SJCRH30 (cell line): ENCODE data around the gene FREM3. TPM values are rescaled to one million over a fixed set of nuclear protein-coding genes. Genes with fewer than 3 reads are reported as not detected.
"Not testable (repeated sequence)": the region's sequence is repeated elsewhere in the genome, so short reads cannot be mapped to it uniquely, and the experiment has no call there.

Experiments used
- DNase-seq, 2 experiments: peaks; one replicate each; pipeline ENCODE4 v3.0.0-alpha.2; 2015 to 2020
- H3K27ac ChIP-seq: fragments of 250-450 bp; sonication (Bioruptor Pico); 2 replicates; pipeline ENCODE4 v1.5.1; 2020; ENCODE audit warnings: mild to moderate bottlenecking, moderate library complexity
- H3K27me3 ChIP-seq: fragments of 250-450 bp; sonication (Bioruptor Pico); 2 replicates; pipeline ENCODE4 v1.5.1; 2020; ENCODE audit warnings: mild to moderate bottlenecking, moderate library complexity
- H3K36me3 ChIP-seq: fragments of 250-450 bp; sonication (Bioruptor Pico); 2 replicates; pipeline ENCODE4 v1.5.1; 2020; ENCODE audit warnings: mild to moderate bottlenecking, moderate library complexity
- H3K4me1 ChIP-seq: fragments of 250-450 bp; sonication (Bioruptor Pico); 2 replicates; pipeline ENCODE4 v1.5.1; 2020; ENCODE audit warnings: mild to moderate bottlenecking, moderate library complexity
- H3K4me3 ChIP-seq: fragments of 250-450 bp; sonication (Bioruptor Pico); 2 replicates; pipeline ENCODE4 v1.5.1; 2020; ENCODE audit warnings: mild to moderate bottlenecking, moderate library complexity
- H3K9me3 ChIP-seq: fragments of 250-450 bp; sonication (Bioruptor Pico); replicated peaks from 2 replicates; pipeline ENCODE4 v1.5.1; 2020; ENCODE audit warnings: mild to moderate bottlenecking, moderate library complexity
- total RNA-seq: library from RNA; depleted of rRNA; stranded (reverse); fragments of >200 nt; shearing (Covaris generic); gene quantifications from 2 replicates; pipeline ENCODE4 v1.2.3, GENCODE V29; 2014

FREM3 gene
- total RNA-seq, 1 experiment from 2014 or later = not detected

DNA sequence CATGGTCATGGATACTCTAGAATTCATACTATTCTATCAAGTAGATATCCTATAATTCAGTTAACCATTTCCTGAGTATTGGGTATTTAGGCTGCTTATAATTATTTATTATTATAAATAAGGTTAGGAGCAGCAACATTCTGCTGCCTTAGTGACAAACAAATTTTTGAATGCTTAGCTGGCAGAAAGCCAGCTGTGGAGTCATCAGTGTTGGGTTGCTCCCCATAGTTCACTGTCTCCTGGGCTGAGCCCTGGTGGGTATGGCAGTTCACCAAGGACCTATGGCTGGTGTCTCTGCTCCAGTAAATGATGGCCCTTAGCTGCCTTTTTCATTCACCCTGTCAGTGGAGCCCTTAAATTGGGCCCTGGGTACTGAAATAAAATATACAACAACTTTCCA lies 125.1 kb downstream of the FREM3 start:
- Histone ChIP-seq H3K36me3 (no peaks in the 10 kb centered on the region), H3K27ac (no peak overlapping the region), H3K27me3 (no peaks in the 10 kb centered on the region; the same call in 1 of the 2 replicates), H3K4me3 (no peak overlapping the region), H3K4me1 (no peaks in the 10 kb centered on the region), H3K9me3 (no peaks in the 10 kb centered on the region)
- no peak for DNase-seq

DNA sequence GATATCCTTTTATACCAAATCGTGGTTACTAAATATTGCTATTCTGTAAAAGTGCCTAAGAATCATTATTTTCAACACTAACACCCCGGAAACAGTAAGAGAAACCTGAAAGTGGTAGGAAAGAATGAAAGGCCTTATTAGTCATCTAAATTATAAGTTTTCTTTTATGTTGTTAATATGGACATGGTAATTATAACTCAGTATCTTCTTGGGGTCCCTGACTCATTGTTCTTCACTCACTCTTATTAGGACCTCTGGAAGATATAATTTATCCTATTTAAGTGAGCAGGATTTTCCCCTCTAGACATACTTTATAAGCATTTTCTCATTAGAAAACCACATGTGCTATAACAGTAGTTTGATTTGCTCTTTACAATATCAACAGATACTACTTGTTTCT lies 136.0 kb downstream of the FREM3 start:
- no peak for DNase-seq

DNA sequence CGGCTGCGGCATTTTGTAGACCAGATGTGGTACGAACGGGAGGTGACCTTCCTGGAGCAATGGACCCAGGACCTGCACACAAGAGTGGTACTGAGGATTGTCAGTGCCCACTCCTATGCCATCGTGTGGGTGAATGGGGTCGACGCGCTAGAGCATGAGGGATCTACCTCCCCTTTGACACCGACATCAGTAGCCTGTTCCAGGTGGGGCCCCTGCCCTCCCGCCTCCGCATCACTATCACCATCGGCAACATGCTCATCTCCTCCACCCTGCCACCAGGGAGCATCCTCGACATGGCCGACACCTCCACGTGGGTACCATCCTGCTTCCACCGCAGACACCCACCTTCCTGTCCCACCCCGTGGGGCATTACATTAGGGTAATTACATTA lies 140.7 kb downstream of the FREM3 start:
- H3K27ac ChIP-seq = no peak overlapping the region
- H3K9me3 ChIP-seq = no peaks in the 10 kb centered on the region
- H3K36me3 ChIP-seq = peaks cover 13% of the 10 kb centered on the region
- no peak overlapping the region for H3K4me3 ChIP-seq
- no peak for DNase-seq
- H3K27me3 ChIP-seq = no peaks in the 10 kb centered on the region
- no peaks in the 10 kb centered on the region for H3K4me1 ChIP-seq

More for the DNA sequence above, 136.0 kb downstream of the FREM3 start:
- no peaks in the 10 kb centered on the region for H3K9me3 ChIP-seq
- no peaks in the 10 kb centered on the region for H3K27me3 ChIP-seq
- H3K27ac ChIP-seq = no peak overlapping the region
- H3K4me1 ChIP-seq = no peaks in the 10 kb centered on the region
- H3K36me3 ChIP-seq = no peaks in the 10 kb centered on the region
- no peak overlapping the region for H3K4me3 ChIP-seq

DNA sequence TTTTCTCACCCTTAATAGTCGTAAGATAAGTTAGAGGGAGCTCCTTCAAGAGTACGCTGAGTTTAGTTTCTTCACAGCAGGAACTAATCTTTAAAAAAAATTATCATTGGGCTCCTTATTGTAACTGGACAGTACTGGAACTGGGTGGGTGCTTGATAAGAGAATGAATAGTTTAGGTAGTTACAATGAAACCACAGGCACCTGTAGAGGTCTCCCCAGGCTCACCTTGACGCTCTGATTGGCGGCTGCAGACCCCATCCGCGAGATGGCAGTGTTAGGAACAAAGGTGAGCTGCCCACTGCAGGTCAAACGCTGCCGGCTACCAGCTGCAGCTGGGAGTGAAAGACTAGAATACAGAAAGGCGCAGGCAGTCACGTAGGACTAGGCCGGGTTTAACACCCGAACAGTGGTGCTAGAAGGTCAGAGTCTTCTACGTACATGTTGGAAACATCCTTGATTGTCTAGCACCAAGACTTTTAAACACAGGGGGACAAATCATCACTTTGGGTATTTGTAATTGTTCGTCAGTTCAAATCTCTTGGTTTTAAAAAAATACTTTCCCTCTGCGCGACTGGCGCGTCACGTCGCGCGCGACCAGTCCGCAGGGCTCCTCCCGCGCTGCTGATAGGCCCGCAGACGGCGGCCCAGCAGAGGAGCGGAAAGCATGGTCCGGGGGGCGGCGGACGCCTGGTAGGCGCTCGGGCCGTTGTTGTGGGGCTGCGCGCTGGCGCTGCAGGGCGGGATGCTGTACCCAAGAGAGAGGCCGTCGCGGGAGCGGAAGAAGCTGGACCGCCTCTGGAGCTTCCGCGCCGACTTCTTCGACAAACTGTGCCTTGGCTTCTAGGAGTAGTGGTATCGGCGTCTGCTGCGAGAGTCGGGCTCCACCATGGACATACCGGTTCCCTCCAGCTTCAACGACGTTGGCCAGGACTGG lies 141.4 kb downstream of the FREM3 start:
- Histone ChIP-seq H3K36me3 (peaks cover 19% of the 10 kb centered on the region), H3K27ac (no peak overlapping the region), H3K27me3 (no peaks in the 10 kb centered on the region), H3K4me1 (no peaks in the 10 kb centered on the region), H3K4me3 (no peak overlapping the region), H3K9me3 (no peaks in the 10 kb centered on the region)
- no peak for DNase-seq

DNA sequence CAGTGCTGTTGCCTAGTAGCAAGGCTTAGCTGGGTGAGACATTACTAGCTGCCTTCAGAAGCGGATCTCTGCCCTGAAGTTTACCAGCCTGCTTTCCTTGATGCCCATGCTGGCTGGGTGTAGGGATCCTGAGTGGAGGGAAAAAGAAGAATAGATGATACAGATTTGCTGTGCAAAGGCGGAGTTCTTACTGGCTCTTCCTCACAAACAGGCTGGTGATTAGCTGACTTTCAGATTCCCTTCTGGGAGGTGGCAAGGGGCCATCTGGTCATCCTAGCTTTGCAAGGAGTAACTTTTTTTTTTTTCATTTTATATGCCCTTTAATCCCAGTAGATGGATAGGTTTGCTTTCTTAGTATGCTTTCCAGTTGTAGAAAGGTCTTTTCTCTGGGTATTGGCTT lies 142.2 kb downstream of the FREM3 start:
- Histone ChIP-seq H3K4me3 (no peak overlapping the region), H3K9me3 (no peaks in the 10 kb centered on the region), H3K36me3 (peaks cover 28% of the 10 kb centered on the region), H3K4me1 (no peaks in the 10 kb centered on the region), H3K27ac (no peak overlapping the region), H3K27me3 (no peaks in the 10 kb centered on the region)
- no peak for DNase-seq

DNA sequence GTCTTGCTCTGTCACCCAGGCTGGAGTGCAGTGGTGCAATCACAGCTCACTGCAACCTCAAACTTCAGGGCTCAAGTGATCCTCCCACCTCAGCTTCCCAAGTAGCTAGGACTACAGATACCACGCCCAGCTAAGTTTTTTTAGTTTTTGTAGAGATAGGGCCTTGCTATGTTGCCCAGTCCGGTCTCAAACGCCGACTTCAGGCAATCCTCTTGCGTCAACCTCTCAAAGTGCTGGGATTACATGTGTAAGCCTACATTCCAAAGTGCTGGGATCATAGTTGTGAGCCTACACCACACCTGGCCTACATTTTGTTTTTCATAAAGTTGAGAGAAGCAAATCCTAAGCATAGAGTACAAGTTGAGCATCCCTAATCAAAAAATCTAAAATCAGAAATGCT lies 144.8 kb downstream of the FREM3 start:
- H3K27ac ChIP-seq = no peak overlapping the region
- no peaks in the 10 kb centered on the region for H3K9me3 ChIP-seq
- DNase-seq = no peak
- H3K4me3 ChIP-seq = no peak overlapping the region
- H3K4me1 ChIP-seq = no peaks in the 10 kb centered on the region
- H3K27me3 ChIP-seq = no peaks in the 10 kb centered on the region
- H3K36me3 ChIP-seq = peaks cover 52% of the 10 kb centered on the region

DNA sequence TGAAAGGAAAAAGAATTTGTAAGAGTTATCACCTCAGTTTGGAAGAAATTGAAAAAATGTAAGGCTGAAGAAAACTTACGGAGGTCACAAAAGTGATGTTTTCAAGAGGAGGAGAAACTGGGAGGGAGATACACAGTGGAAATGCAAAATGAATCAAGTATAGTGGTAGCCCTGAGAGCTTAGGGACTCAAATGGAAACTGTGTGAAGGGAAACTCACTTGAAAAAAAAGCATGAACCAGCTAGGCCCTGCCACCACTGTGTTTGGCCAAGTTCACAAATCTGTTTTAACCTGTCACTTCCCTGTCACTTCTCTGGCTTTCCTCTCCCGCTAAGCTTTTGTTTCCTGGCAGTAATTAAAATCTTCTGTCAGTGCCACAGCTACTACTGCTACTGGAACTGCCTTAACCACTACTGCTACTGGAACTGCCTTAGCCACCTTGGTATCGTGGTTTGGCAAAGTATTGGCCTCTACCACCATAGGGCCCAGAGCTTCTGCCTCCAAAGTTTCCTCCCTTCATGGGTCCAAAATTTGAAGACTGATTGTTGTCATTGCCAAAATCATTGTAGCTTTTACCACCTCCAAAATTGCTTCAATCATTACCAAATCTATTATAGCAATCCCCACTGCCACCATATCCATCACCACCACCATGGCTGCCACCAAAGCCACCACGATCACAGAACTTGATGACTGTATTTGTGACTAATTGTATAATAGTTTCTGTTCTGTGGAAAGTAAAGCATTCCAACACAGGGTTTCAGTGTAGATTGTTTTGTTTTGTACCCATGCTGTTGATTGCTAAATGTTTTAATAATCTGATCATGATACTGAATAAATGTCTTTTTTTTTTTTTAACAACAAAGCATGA lies 145.5 kb downstream of the FREM3 start:
- DNase-seq = no peak
- Histone ChIP-seq H3K9me3 (no peaks in the 10 kb centered on the region), H3K27me3 (no peaks in the 10 kb centered on the region), H3K36me3 (peaks cover 60% of the 10 kb centered on the region), H3K4me3 (no peak overlapping the region), H3K27ac (no peak overlapping the region), H3K4me1 (no peaks in the 10 kb centered on the region)

DNA sequence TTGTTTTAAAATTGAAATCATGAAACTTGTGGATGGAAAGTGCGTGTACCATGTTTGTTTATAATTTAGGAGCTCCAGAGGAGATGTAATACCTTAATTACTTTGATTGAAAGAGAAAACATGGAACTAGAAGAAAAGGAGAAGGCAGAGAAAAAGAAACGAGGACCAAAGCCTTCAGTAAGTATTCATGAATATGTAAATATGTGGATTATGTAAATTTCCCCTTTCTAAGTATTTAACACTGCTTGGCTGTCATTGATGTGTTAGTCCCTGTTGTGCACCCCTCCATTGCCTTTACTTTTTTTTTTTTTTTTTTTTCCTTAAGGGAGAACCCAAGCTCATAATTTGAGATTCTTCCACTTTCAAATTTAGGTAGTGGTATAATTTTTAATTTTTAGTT lies 150.5 kb downstream of the FREM3 start:
- H3K27me3 ChIP-seq = no peaks in the 10 kb centered on the region
- no peak overlapping the region for H3K27ac ChIP-seq
- H3K36me3 ChIP-seq = peaks cover 96% of the 10 kb centered on the region
- no peaks in the 10 kb centered on the region for H3K4me1 ChIP-seq
- no peak for DNase-seq
- H3K9me3 ChIP-seq = no peaks in the 10 kb centered on the region
- H3K4me3 ChIP-seq = no peak overlapping the region

DNA sequence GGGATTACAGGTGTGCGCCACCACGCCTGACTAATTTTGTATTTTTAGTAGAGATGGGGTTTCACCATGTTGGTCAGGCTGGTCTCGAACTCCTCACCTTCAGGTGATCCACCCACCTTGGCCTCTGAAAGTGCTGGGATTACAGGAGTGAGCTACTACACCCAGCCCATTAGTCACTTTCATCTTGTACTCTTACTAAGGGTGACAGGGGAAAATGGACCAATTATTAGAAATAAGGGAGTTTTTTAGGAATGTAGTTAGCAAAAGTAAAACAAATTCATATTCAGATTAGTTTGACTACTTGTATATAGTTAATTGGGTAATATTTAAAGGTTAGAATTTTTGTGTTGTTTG lies 160.8 kb downstream of the FREM3 start:
- Histone ChIP-seq H3K36me3 (peaks cover 97% of the 10 kb centered on the region), H3K27me3 (no peaks in the 10 kb centered on the region), H3K9me3 (no peaks in the 10 kb centered on the region), H3K27ac (no peak overlapping the region), H3K4me3 (no peak overlapping the region), H3K4me1 (no peaks in the 10 kb centered on the region)
- DNase-seq = no peak

DNA sequence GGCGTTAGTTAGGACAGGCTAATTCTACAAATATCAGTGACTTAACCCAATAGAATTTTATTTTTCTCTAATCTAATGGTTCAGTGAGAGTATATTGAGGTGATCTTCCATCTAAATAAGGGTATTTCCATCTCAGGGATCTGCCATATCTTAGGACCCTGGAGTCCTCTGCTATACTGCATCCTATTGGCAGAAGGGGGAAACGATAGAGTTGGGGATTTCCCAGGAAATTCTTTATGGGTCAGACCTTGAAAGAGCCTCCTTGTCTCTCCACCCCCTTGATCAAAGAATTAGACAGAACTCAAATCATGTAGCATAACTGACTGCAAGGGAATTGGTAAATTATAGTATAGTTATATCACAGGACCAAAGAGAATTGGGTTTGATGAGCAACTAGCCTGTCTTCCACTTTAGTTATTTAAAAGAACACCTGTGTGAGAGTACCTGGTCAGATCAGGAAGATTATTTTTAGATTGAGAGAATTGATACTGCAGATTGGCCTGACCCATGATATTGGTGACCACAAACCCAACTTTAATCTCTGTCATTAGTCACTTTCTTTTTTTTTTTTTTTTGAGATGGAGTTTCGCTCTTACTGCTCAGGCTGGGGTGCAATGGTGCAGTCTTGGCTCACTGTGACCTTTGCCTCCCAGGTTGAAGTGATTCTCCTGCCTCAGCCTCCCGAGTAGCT lies 161.4 kb downstream of the FREM3 start:
- no peaks in the 10 kb centered on the region for H3K4me1 ChIP-seq
- no peaks in the 10 kb centered on the region for H3K9me3 ChIP-seq
- H3K27me3 ChIP-seq = no peaks in the 10 kb centered on the region
- H3K4me3 ChIP-seq = no peak overlapping the region
- H3K27ac ChIP-seq = no peak overlapping the region
- peaks cover 97% of the 10 kb centered on the region for H3K36me3 ChIP-seq
- DNase-seq = no peak

DNA sequence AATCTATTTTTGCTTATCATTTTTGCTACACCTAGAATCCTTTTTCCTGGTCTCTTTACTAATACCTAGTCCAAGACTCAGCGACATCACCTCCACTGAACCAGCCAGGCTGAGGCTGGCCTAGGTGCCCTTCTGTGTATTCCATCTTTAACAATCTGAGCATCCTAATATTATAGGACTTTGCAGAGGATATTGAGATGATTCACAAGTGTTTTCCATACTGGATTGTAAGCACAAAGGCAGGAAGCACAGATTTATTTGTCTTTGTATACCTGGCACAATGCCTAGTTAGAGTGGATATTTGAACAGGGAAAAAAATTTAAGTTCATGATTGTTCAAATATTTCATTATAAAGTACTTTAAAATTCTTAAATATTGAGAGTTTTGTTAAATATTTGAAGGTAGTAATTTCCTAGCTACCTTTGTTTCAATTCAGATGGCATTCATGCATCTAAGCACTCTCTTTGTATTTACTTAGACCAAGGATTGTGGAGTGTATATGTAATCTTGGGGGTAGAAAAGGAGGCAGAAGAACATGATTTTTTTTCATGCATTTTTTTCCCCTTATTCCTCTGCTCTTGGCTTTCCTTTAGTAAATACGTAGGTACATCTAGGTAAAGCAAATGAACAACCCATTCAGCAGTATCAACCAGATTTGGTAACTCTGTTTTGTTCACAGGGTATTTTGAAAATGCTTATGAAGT lies 168.5 kb downstream of the FREM3 start:
- peaks cover 95% of the 10 kb centered on the region for H3K36me3 ChIP-seq
- no peak overlapping the region for H3K27ac ChIP-seq
- DNase-seq = no peak
- no peaks in the 10 kb centered on the region for H3K4me1 ChIP-seq
- no peaks in the 10 kb centered on the region for H3K9me3 ChIP-seq
- H3K4me3 ChIP-seq = no peak overlapping the region
- H3K27me3 ChIP-seq = no peaks in the 10 kb centered on the region

DNA sequence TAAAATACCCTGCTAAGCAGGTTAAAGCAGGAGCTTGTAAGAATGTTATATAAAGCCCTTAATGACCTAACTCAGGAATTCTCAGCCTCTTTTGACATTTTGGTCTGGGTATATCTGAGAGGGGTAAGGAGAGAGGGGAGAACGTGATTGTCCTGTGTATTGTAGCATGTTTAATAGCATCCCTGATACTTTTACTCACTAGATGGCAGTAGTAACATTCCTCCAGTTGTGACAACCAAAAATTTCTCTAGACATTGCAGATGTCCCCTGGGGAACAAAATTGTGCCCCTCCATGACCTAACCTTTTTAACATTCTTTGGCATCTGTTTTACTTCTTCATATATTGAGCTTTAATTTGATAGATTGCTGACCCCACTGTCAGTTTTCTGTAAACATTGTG lies 169.1 kb downstream of the FREM3 start:
- peak in 1 of 2 experiments; percentile 24 for DNase-seq

DNA sequence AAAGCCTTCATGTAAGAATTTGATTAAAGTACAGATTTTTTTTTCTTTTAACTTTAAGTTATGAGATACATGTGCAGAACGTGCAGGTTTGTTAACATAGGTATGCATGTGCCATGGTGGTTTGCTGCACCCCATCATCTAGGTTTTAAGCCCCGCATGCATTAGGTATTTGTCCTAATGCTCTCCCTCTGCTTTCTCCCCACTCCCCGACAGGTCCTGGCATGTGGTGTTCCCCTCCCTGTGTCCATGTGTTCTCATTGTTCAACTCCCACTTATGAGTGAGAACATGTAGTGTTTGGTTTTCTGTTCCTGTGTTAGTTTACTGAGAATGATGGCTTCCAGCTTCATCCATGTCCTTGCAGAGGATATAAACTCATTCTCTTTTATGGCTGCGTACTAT lies 172.4 kb downstream of the FREM3 start:
- DNase-seq, H3K4me1 ChIP-seq, H3K9me3 ChIP-seq, H3K27me3 ChIP-seq, H3K27ac ChIP-seq, H3K4me3 ChIP-seq: not testable (repeated sequence)
- peaks cover 98% of the 10 kb centered on the region for H3K36me3 ChIP-seq

More for the DNA sequence above, 169.1 kb downstream of the FREM3 start:
- Histone ChIP-seq H3K4me3 (no peak overlapping the region), H3K27ac (no peak overlapping the region), H3K4me1 (no peaks in the 10 kb centered on the region), H3K36me3 (peaks cover 95% of the 10 kb centered on the region), H3K27me3 (no peaks in the 10 kb centered on the region), H3K9me3 (no peaks in the 10 kb centered on the region)
